ENCODE data around the gene GABBR2. TPM values are rescaled to one million over a fixed set of nuclear protein-coding genes. Genes with fewer than 3 reads are reported as not detected.

The GABBR2 gene
- total RNA-seq, 2 experiments from 2014 or later = not detected

- Mint-ChIP-seq H3K27me3 (no peaks in the 10 kb centered on the region), H3K4me1 (ENCODE audit: low read depth) (no peaks in the 10 kb centered on the region), H3K9me3 (no peaks in the 10 kb centered on the region), H3K27ac (no peak overlapping the region), H3K4me3 (no peak overlapping the region), H3K36me3 (ENCODE audit: low read depth) (no peaks in the 10 kb centered on the region)
- TF ChIP-seq CTCF (IDR thresholded peaks at IDR 0.05) = no peak
- ATAC-seq (ENCODE audit: poor library complexity) (no peak), DNase-seq (no peak)
- no peaks in the 10 kb centered on the region for H3K36me3 ChIP-seq (ENCODE audit: insufficient read depth, low read length)
- H3K27me3 ChIP-seq (ENCODE audit: control insufficient read depth in 1 of 2, insufficient read depth in 2 of 2, low read length in 2 of 2) = no peaks in the 10 kb centered on the region
- no peak overlapping the region for H3K4me3 ChIP-seq (ENCODE audit: low read length)
- ChIA-PET POLR2A (no interaction called here), CTCF (no interaction called here)
- H3K4me1 ChIP-seq (ENCODE audit: insufficient read depth, low read length) = no peaks in the 10 kb centered on the region
- intact Hi-C loops (cut with DNase I, micrococcal nuclease) = no loop called here
- H3K27ac ChIP-seq (ENCODE audit: low read depth in 1 of 2, low read length in 2 of 2) = no peak overlapping the region
- H3K9me3 ChIP-seq (ENCODE audit: control insufficient read depth in 1 of 2, insufficient read depth in 1 of 2, low read length in 2 of 2) = no peaks in the 10 kb centered on the region
Observed at GRCh38 chr9:98427491-98427890, 281.2 kb downstream of the GABBR2 start.

- no peaks in the 10 kb centered on the region for H3K9me3 ChIP-seq (ENCODE audit: control insufficient read depth in 1 of 2, insufficient read depth in 1 of 2, low read length in 2 of 2)
- no peak for TF ChIP-seq CTCF (IDR thresholded peaks at IDR 0.05)
- H3K4me3 ChIP-seq (ENCODE audit: low read length) = no peak overlapping the region
- Mint-ChIP-seq H3K4me1 (ENCODE audit: low read depth) (no peaks in the 10 kb centered on the region), H3K4me3 (no peak overlapping the region), H3K27me3 (no peaks in the 10 kb centered on the region), H3K36me3 (ENCODE audit: low read depth) (no peaks in the 10 kb centered on the region), H3K27ac (no peak overlapping the region), H3K9me3 (no peaks in the 10 kb centered on the region)
- H3K36me3 ChIP-seq (ENCODE audit: insufficient read depth, low read length) = no peaks in the 10 kb centered on the region
- no peaks in the 10 kb centered on the region for H3K27me3 ChIP-seq (ENCODE audit: control insufficient read depth in 1 of 2, insufficient read depth in 2 of 2, low read length in 2 of 2)
- intact Hi-C loops (cut with DNase I, micrococcal nuclease) = no loop called here
- ChIA-PET POLR2A (no interaction called here), CTCF (no interaction called here)
- DNase-seq (no peak), ATAC-seq (ENCODE audit: poor library complexity) (no peak)
- H3K27ac ChIP-seq (ENCODE audit: low read depth in 1 of 2, low read length in 2 of 2) = no peak overlapping the region
- no peaks in the 10 kb centered on the region for H3K4me1 ChIP-seq (ENCODE audit: insufficient read depth, low read length)
Observed at GRCh38 chr9:98425079-98425478, 283.7 kb downstream of the GABBR2 start.

GRCh38 chr9:98419260-98419603 is 289.5 kb downstream of the GABBR2 start:
- H3K36me3 Mint-ChIP-seq (ENCODE audit: low read depth) = no peaks in the 10 kb centered on the region
- ChIA-PET POLR2A (no interaction called here), CTCF (no interaction called here)
- Histone ChIP-seq H3K4me3 (ENCODE audit: low read length) (no peak overlapping the region), H3K27ac (ENCODE audit: low read depth in 1 of 2, low read length in 2 of 2) (no peak overlapping the region), H3K27me3 (ENCODE audit: control insufficient read depth in 1 of 2, insufficient read depth in 2 of 2, low read length in 2 of 2) (peaks cover 0 to 10% of the 10 kb centered on the region in 2 experiments), H3K9me3 (ENCODE audit: control insufficient read depth in 1 of 2, insufficient read depth in 1 of 2, low read length in 2 of 2) (no peaks in the 10 kb centered on the region), H3K36me3 (ENCODE audit: insufficient read depth, low read length) (no peaks in the 10 kb centered on the region), H3K4me1 (ENCODE audit: insufficient read depth, low read length) (no peaks in the 10 kb centered on the region)
- TF ChIP-seq CTCF (IDR thresholded peaks at IDR 0.05) = no peak
- DNase-seq = no peak
- no peak for ATAC-seq (ENCODE audit: poor library complexity)
- H3K27ac Mint-ChIP-seq = no peak overlapping the region
- intact Hi-C loops (cut with DNase I, micrococcal nuclease) = no loop called here
- H3K9me3 Mint-ChIP-seq = no peaks in the 10 kb centered on the region
- H3K4me1 Mint-ChIP-seq (ENCODE audit: low read depth) = no peaks in the 10 kb centered on the region
- H3K4me3 Mint-ChIP-seq = no peak overlapping the region
- H3K27me3 Mint-ChIP-seq = peaks cover 14% of the 10 kb centered on the region

Measured in CD4-positive, alpha-beta T cell (primary cell).